ENCODE results near the gene LHPP. TPM values are rescaled to one million over a fixed set of nuclear protein-coding genes. Genes with fewer than 3 reads are reported as not detected.

LHPP gene
- total RNA-seq, 1 donor from 2014 or later: 22.9 TPM

- Mint-ChIP-seq H3K4me3 (no peak overlapping the region), H3K4me1 (peaks cover 57% of the 10 kb centered on the region), H3K27ac (no peak overlapping the region), H3K27me3 (no peaks in the 10 kb centered on the region), H3K9me3 (no peaks in the 10 kb centered on the region), H3K36me3 (ENCODE audit: low read depth) (no peaks in the 10 kb centered on the region)
- intact Hi-C loops (cut with micrococcal nuclease): loop anchor here (5.0 kb wide), 1 partner anchor 38 kb away; no protein-coding TSS in a partner anchor
- ATAC-seq (ENCODE audit: low read depth): no peak
- CTCF ChIA-PET: no interaction called here
- TF ChIP-seq CTCF (IDR thresholded peaks at IDR 0.05): no peak
- POLR2A ChIA-PET: interaction anchor here (0.9 to 3.9 kb wide), 10 partner anchors 10 to 152 kb away, joined by 3 to 35 read pairs (median 4); no protein-coding TSS in a partner anchor
- DNase-seq: no peak
Observed at GRCh38 chr10:124588736-124589490, 127.3 kb downstream of the LHPP start.

GRCh38 chr10:124589491-124590041 lies 127.9 kb downstream of the LHPP start:
- Mint-ChIP-seq H3K9me3 (no peaks in the 10 kb centered on the region), H3K27ac (no peak overlapping the region), H3K36me3 (ENCODE audit: low read depth) (no peaks in the 10 kb centered on the region), H3K27me3 (no peaks in the 10 kb centered on the region), H3K4me3 (no peak overlapping the region), H3K4me1 (peaks cover 59% of the 10 kb centered on the region)
- intact Hi-C loops (cut with micrococcal nuclease): loop anchor here (5.0 kb wide), 1 partner anchor 38 kb away; no protein-coding TSS in a partner anchor
- DNase-seq (no peak), ATAC-seq (ENCODE audit: low read depth) (no peak)
- CTCF ChIA-PET: no interaction called here
- no peak for TF ChIP-seq CTCF (IDR thresholded peaks at IDR 0.05)
- POLR2A ChIA-PET: interaction anchor here (0.9 to 3.9 kb wide), 6 partner anchors 12 to 152 kb away, joined by 3 to 35 read pairs (median 4); no protein-coding TSS in a partner anchor

DNA sequence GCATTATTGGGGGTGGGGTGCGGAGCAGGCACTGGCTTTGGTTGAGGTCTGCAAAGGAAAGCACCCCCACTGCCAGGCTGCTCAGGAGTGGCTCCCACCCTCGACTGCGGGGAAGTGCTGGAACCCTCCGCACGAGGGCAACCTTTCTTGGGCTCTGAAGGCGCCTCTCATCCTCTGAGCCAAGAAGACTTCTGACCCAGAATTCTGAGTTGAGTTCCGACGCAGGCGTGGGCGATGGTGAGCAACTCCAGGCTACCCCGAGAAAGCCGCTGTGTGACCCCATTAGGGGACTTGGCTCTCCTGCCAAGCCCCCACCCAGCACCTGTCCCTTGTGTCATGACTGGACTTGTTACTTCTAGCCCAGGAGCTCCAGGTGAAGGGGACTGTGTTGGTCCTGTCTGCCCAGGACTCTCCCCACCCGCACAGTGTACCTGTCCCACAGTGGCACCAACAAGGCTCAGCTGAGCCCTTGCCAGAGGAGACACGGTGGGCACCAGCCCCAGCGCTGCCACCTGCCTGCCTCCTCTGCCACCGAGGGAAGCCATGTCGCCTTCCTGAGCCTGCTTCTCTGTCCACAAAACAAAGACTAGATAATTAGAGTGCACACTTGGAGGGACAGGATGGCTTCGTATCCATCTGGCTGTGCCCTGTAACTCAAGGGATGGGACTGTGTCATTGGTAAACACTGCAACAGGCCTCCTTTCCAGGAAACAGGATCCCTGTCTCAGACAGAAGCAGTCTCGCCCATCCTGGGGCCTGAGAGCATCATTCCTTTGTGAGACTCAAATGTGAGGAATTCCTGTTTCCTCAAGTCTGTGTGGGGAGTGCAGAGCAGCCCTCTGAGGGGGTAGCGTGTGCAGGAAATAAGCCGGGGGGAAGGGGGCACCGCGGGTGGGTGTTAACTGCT lies 128.8 kb downstream of the LHPP start:
- Mint-ChIP-seq H3K4me3 (no peak overlapping the region), H3K27ac (peak overlapping the region; percentile 18), H3K4me1 (peaks cover 64% of the 10 kb centered on the region), H3K27me3 (no peaks in the 10 kb centered on the region), H3K36me3 (ENCODE audit: low read depth) (no peaks in the 10 kb centered on the region), H3K9me3 (no peaks in the 10 kb centered on the region)
- no peak for TF ChIP-seq CTCF (IDR thresholded peaks at IDR 0.05)
- no peak for DNase-seq
- intact Hi-C loops (cut with micrococcal nuclease): no loop called here
- ATAC-seq (ENCODE audit: low read depth): no peak
- CTCF ChIA-PET: no interaction called here
- POLR2A ChIA-PET: interaction anchor here (0.5 to 3.9 kb wide), 4 partner anchors 11 to 346 kb away, joined by 3 to 35 read pairs (median 4); no protein-coding TSS in a partner anchor

DNA sequence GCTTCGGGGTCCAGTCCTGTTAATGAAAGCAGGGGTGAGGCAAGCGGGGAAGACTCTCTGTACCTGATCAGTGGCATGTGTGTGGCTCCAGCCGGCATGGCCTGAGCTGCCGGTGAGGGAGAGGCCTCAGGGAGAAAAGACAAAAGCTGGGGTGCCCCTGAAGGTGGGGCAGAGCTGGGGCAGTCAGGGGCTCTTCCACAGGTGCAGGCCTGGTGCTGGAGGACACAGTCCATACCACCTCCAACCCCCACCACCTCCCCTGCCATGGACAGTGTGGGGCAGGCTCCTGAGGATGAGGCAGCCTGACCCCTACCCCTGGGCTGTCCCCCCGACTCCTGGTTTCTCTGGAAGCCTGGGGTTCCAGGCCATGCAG lies 129.5 kb downstream of the LHPP start:
- intact Hi-C loops (cut with micrococcal nuclease): no loop called here
- ChIA-PET CTCF (no interaction called here), POLR2A (interaction anchor here (0.5 to 2.0 kb wide), 3 partner anchors 10 to 346 kb away, joined by 3 to 9 read pairs (median 4); no protein-coding TSS in a partner anchor)
- Mint-ChIP-seq H3K36me3 (ENCODE audit: low read depth) (no peaks in the 10 kb centered on the region), H3K4me3 (no peak overlapping the region), H3K27ac (peak overlapping the region; percentile 18), H3K27me3 (no peaks in the 10 kb centered on the region), H3K4me1 (peaks cover 68% of the 10 kb centered on the region), H3K9me3 (no peaks in the 10 kb centered on the region)
- no peak for TF ChIP-seq CTCF (IDR thresholded peaks at IDR 0.05)
- no peak for DNase-seq
- ATAC-seq (ENCODE audit: low read depth): no peak

Measured in activated B cell treated with CpG ODN at 0.5 μM for 24 hours (primary cell).